Fibroblast of lung (primary cell): ENCODE results near the gene SUMO2.

Source experiments
- CTCF ChIP-seq, 2 donors: IDR thresholded peaks in 1 of 2; conservative IDR thresholded peaks in 1 of 2; 1 replicate in 1 of 2; 2 replicates in 1 of 2; pipeline ENCODE4 v1.5.1; 2011 to 2012; ENCODE audit warnings: low read length in 2 of 2, control low read depth in 1 of 2, inconsistent platforms in 1 of 2, low read depth in 1 of 2, mild to moderate bottlenecking in 1 of 2
- EZH2 ChIP-seq: IDR thresholded peaks from 2 replicates; pipeline ENCODE4 v1.5.1; 2012; ENCODE audit warnings: low read length, control low read depth, mild to moderate bottlenecking; ENCODE audit errors: missing control alignments

- TF ChIP-seq CTCF (conservative IDR thresholded peaks at IDR 0.05 in 1 of 2, IDR thresholded peaks at IDR 0.05 in 1 of 2; ENCODE audit: low read depth in 1 of 2, low read length in 2 of 2) (no peak), EZH2 (no peak)
Observed at GRCh38 chr17:75147878-75148546, 34.7 kb downstream of the SUMO2 start.
